ENCODE measurements around the gene KDM7A. TPM values are rescaled to one million over a fixed set of nuclear protein-coding genes. Genes with fewer than 3 reads are reported as not detected.

KDM7A gene
- total RNA-seq, 1 experiment from 2014 or later = 5.1 TPM

DNA sequence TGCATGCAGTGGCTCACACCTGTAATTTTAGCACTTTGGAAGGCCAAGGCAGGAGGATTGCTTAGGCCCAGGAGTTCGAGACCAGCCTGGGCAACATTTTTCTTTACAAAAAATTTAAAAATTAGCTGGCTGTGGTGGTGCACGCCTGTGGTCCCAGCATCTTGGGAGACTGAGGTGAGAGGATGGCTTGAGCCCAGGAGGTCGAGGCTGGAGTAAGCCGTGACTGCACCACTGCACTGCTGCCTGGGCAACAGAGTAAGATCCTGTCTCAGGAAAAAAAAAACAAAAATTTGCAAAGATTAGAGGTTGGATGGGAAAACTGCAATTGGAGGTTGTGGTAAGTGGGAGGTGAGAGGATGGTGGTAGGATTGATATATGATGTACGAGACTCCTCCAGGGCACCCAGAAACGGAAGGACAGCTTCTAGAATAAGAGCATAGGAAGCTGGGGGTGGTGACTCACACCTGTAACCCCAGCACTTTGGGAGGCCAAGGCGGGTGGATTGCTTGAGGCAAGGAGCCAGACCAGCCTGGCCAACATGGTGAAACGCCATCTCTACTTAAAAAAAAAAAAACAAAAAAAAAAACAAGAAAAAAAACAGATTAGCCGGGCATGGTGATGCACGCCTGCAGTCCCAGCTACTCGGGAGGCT is 94.9 kb downstream of the KDM7A start:
- no peak overlapping the region for H3K4me3 ChIP-seq (ENCODE audit: low read depth, low read length)
- ChIA-PET POLR2A (no interaction called here), CTCF (no interaction called here)
- H3K27me3 Mint-ChIP-seq (ENCODE audit: insufficient read depth, unreplicated experiment) = no peaks in the 10 kb centered on the region
- no peaks in the 10 kb centered on the region for H3K9me3 ChIP-seq
- TF ChIP-seq, protein P1, sequence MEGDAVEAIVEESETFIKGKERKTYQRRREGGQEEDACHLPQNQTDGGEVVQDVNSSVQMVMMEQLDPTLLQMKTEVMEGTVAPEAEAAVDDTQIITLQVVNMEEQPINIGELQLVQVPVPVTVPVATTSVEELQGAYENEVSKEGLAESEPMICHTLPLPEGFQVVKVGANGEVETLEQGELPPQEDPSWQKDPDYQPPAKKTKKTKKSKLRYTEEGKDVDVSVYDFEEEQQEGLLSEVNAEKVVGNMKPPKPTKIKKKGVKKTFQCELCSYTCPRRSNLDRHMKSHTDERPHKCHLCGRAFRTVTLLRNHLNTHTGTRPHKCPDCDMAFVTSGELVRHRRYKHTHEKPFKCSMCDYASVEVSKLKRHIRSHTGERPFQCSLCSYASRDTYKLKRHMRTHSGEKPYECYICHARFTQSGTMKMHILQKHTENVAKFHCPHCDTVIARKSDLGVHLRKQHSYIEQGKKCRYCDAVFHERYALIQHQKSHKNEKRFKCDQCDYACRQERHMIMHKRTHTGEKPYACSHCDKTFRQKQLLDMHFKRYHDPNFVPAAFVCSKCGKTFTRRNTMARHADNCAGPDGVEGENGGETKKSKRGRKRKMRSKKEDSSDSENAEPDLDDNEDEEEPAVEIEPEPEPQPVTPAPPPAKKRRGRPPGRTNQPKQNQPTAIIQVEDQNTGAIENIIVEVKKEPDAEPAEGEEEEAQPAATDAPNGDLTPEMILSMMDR (IDR thresholded peaks at IDR 0.05; ENCODE audit: insufficient read depth in 1 of 2, low read depth in 1 of 2, low read length in 1 of 2, severe bottlenecking in 1 of 2, unreplicated experiment in 1 of 2) = no peak
- H3K9me3 Mint-ChIP-seq (ENCODE audit: unreplicated experiment) = no peaks in the 10 kb centered on the region
- H3K27me3 ChIP-seq (replicated peaks; ENCODE audit: control insufficient read depth, insufficient read depth, low read length) = no peaks in the 10 kb centered on the region; the same call in 1 of the 2 replicates
- H3K4me1 Mint-ChIP-seq (ENCODE audit: low read depth, unreplicated experiment) = no peaks in the 10 kb centered on the region
- H3K36me3 ChIP-seq (ENCODE audit: control insufficient read depth, insufficient read depth, low read length) = no peaks in the 10 kb centered on the region
- intact Hi-C loops (cut with micrococcal nuclease; ENCODE audit: unreplicated experiment) = no loop called here
- BruUV-seq (replicated peaks) = no TSS peak
- no peak overlapping the region for H3K4me3 Mint-ChIP-seq (ENCODE audit: unreplicated experiment)
- no peak overlapping the region for H3K27ac Mint-ChIP-seq (ENCODE audit: unreplicated experiment)
- no peak for DNase-seq
- no peaks in the 10 kb centered on the region for H3K4me1 ChIP-seq
- no peaks in the 10 kb centered on the region for H3K36me3 Mint-ChIP-seq (ENCODE audit: insufficient read depth, unreplicated experiment)

DNA sequence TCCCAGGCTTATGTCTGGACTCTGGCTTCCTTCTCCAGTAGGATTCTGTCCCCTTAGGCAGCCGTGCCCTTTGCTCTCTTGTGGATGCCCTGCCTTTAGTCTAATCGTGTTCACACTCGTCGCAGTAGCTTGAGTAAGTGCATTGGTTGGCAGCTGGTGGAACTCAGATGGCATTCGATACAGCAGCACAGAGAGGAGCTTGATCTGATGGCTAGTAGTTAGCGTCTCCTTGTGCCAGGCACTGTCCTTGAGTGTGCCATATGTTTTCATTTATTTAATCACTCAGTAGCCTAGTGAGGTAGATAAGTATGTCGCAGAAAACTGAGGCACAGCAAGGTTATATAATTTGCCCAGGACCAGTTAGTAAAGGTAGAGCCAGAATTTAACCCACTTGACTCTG is 95.9 kb downstream of the KDM7A start:
- no peaks in the 10 kb centered on the region for H3K4me1 Mint-ChIP-seq (ENCODE audit: low read depth, unreplicated experiment)
- H3K36me3 ChIP-seq (ENCODE audit: control insufficient read depth, insufficient read depth, low read length) = no peaks in the 10 kb centered on the region
- ChIA-PET POLR2A (no interaction called here), CTCF (no interaction called here)
- DNase-seq = no peak
- no TSS peak for BruUV-seq (replicated peaks)
- no peaks in the 10 kb centered on the region for H3K4me1 ChIP-seq
- no peaks in the 10 kb centered on the region for H3K9me3 ChIP-seq
- H3K4me3 Mint-ChIP-seq (ENCODE audit: unreplicated experiment) = no peak overlapping the region
- no peak overlapping the region for H3K27ac Mint-ChIP-seq (ENCODE audit: unreplicated experiment)
- H3K27me3 Mint-ChIP-seq (ENCODE audit: insufficient read depth, unreplicated experiment) = no peaks in the 10 kb centered on the region
- no peaks in the 10 kb centered on the region for H3K36me3 Mint-ChIP-seq (ENCODE audit: insufficient read depth, unreplicated experiment)
- TF ChIP-seq, protein P1 (IDR thresholded peaks at IDR 0.05; ENCODE audit: insufficient read depth in 1 of 2, low read depth in 1 of 2, low read length in 1 of 2, severe bottlenecking in 1 of 2, unreplicated experiment in 1 of 2) = no peak
- intact Hi-C loops (cut with micrococcal nuclease; ENCODE audit: unreplicated experiment) = no loop called here
- no peaks in the 10 kb centered on the region; the same call in 1 of the 2 replicates for H3K27me3 ChIP-seq (replicated peaks; ENCODE audit: control insufficient read depth, insufficient read depth, low read length)
- H3K4me3 ChIP-seq (ENCODE audit: low read depth, low read length) = no peak overlapping the region
- no peaks in the 10 kb centered on the region for H3K9me3 Mint-ChIP-seq (ENCODE audit: unreplicated experiment)

DNA sequence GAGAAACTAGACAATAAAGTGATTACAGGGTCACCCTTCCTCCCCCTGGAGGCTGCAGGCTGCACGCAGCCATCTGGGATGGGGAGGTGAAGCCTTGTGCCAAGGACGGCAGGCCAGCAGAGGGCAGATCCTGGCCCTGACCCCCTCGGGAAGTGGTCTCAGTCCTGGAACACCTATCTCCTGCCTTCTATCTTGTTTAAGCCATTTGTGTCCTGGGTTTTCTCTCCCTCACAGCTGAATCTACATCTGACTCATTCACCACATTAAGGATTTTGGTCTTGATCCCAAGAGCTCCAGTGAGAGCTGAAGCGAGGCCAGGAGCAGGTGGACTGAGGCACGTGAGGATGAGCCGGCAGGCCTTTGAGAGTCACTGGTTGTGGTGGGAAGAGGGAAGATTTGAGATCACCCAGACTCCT is 97.7 kb downstream of the KDM7A start:
- no peaks in the 10 kb centered on the region for H3K36me3 Mint-ChIP-seq (ENCODE audit: insufficient read depth, unreplicated experiment)
- CTCF ChIA-PET = no interaction called here

More for the DNA sequence above, 97.7 kb downstream of the KDM7A start:
- Mint-ChIP-seq H3K4me1 (ENCODE audit: low read depth, unreplicated experiment) (no peaks in the 10 kb centered on the region), H3K27ac (ENCODE audit: unreplicated experiment) (no peak overlapping the region), H3K27me3 (ENCODE audit: insufficient read depth, unreplicated experiment) (no peaks in the 10 kb centered on the region), H3K9me3 (ENCODE audit: unreplicated experiment) (no peaks in the 10 kb centered on the region), H3K4me3 (ENCODE audit: unreplicated experiment) (no peak overlapping the region)
- BruUV-seq (replicated peaks) = no TSS peak
- H3K4me1 ChIP-seq = no peaks in the 10 kb centered on the region; the same call in 1 of the 2 replicates
- no peaks in the 10 kb centered on the region for H3K36me3 ChIP-seq (ENCODE audit: control insufficient read depth, insufficient read depth, low read length)
- no peak overlapping the region for H3K4me3 ChIP-seq (ENCODE audit: low read depth, low read length)
- DNase-seq = peak; percentile 46 to 55
- no peaks in the 10 kb centered on the region for H3K9me3 ChIP-seq
- intact Hi-C loops (cut with micrococcal nuclease; ENCODE audit: unreplicated experiment) = loop anchor here (5.0 kb wide), 1 partner anchor 248 kb away; no protein-coding TSS in a partner anchor
- POLR2A ChIA-PET = no interaction called here
- TF ChIP-seq, protein P1 (IDR thresholded peaks at IDR 0.05; ENCODE audit: insufficient read depth in 1 of 2, low read depth in 1 of 2, low read length in 1 of 2, severe bottlenecking in 1 of 2, unreplicated experiment in 1 of 2) = peak; percentile 35 to 80
- no peaks in the 10 kb centered on the region; the same call in 1 of the 2 replicates for H3K27me3 ChIP-seq (replicated peaks; ENCODE audit: control insufficient read depth, insufficient read depth, low read length)

Measured in Caco-2 (cell line).